Sigmoid colon (tissue), 7 donors: Measurements from ENCODE around the gene RNU4-1. TPM values are rescaled to one million over a fixed set of nuclear protein-coding genes. Genes with fewer than 3 reads are reported as not detected.
"Not testable (repeated sequence)": the region's sequence is repeated elsewhere in the genome, so short reads cannot be mapped to it uniquely, and the experiment has no call there.

Experiments used
- DNase-seq: peaks from one replicate; pipeline ENCODE4 v3.0.0-alpha.2; 2019
- H3K27ac ChIP-seq, 4 donors: fragments of 200-600 bp; sonication (generic); one replicate each; pipeline ENCODE4 v1.5.1; 2016 to 2019; ENCODE audit warnings: mild to moderate bottlenecking in 1 of 4
- H3K27me3 ChIP-seq, 3 donors: fragments of 200-600 bp; sonication (generic); one replicate each; pipeline ENCODE4 v1.5.1; 2019; ENCODE audit warnings: mild to moderate bottlenecking in 1 of 3
- H3K36me3 ChIP-seq, 4 donors: fragments of 200-600 bp; sonication (generic); one replicate each; pipeline ENCODE4 v1.5.1; 2016 to 2019
- H3K4me1 ChIP-seq, 4 donors: fragments of 200-600 bp; sonication (generic); one replicate each; pipeline ENCODE4 v1.5.1; 2017 to 2019
- H3K4me3 ChIP-seq, 4 donors: fragments of 200-600 bp; sonication (generic); one replicate each; pipeline ENCODE4 v1.5.1; 2017 to 2019; ENCODE audit warnings: mild to moderate bottlenecking in 2 of 4, moderate library complexity in 1 of 4
- H3K9me3 ChIP-seq, 4 donors: fragments of 200-600 bp in 3 of 4; sonication (generic) in 3 of 4; one replicate each; pipeline versions ENCODE4 v1.5.1 to v1.6.1; 2013 to 2019
- CTCF ChIP-seq, 4 experiments: fragments of 450-650 bp in 3 of 4; fragments of 200-600 bp in 1 of 4; IDR thresholded peaks; one replicate each; pipeline ENCODE4 v1.5.1; 2016 to 2019; ENCODE audit warnings: antibody characterized with exemption in 4 of 4, mild to moderate bottlenecking in 3 of 4, moderate library complexity in 2 of 4
- EP300 ChIP-seq, 4 donors: sonication (generic); formaldehyde crosslinking; IDR thresholded peaks; one replicate each; pipeline ENCODE4 v1.6.1; 2017; ENCODE audit warnings: antibody characterized with exemption in 4 of 4
- POLR2A ChIP-seq, 2 donors: fragments of 450-650 bp; IDR thresholded peaks; one replicate each; pipeline ENCODE4 v1.6.1; 2016; ENCODE audit warnings: antibody characterized with exemption in 2 of 2, mild to moderate bottlenecking in 2 of 2, moderate library complexity in 2 of 2
- POLR2AphosphoS5 ChIP-seq, 4 donors: sonication (generic); formaldehyde crosslinking; IDR thresholded peaks; one replicate each; pipeline ENCODE4 v1.6.1; 2017; ENCODE audit warnings: antibody characterized with exemption in 4 of 4
- WGBS, 2 donors: extraction: QIAGEN DNeasy Blood & Tissue Kit; methylation state at CpG; one replicate each; pipeline ENCODE4 v1.1.7; 2013; 5-methylcytosine and 5-hydroxymethylcytosine counted together
- intact Hi-C: fragments of 100-400 bp; cut with DNase I; formaldehyde crosslinking; loops from one replicate; pipeline ENCODE4 v1.15.1; 2023
- polyA plus RNA-seq, 3 donors: library from polyadenylated mRNA; stranded (reverse); fragments of 200-250 nt; gene quantifications; one replicate each; pipeline ENCODE4 v1.2.3, GENCODE V29; 2013
- total RNA-seq, 4 donors: library from RNA; depleted of rRNA; stranded (reverse); fragments of >200 nt; gene quantifications; one replicate each; pipeline ENCODE4 v1.1.0, GENCODE V29; 2016
- donor health status: healthy with polysubstance abuse.
- donor health status: Bipolar disorder and iron deficiency.
- donor health status: healthy.

The RNU4-1 gene
- total and polyA plus RNA-seq, 7 donors: under 0.01 TPM; not detected in 4

- TF ChIP-seq CTCF (IDR thresholded peaks at IDR 0.05): no peak
- no peak for TF ChIP-seq EP300 (IDR thresholded peaks at IDR 0.05)
- no peak for TF ChIP-seq POLR2A (IDR thresholded peaks at IDR 0.05)
- 76 to 87% methylated on average over 12 of the region's 12 CpGs for WGBS, 2 donors
- Histone ChIP-seq H3K27ac (peak overlapping the region; percentile 71 to 96 (median 87)), H3K9me3 (no peaks in the 10 kb centered on the region), H3K27me3 (no peaks in the 10 kb centered on the region), H3K4me3 (no peak overlapping the region), H3K4me1 (peaks cover 0 to 97% (median 82%) of the 10 kb centered on the region in 4 donors), H3K36me3 (peaks cover 0 to 15% (median 0%) of the 10 kb centered on the region in 4 donors)
- intact Hi-C loops: no loop called here
- DNase-seq: no peak
Observed at GRCh38 chr12:120252071-120252906, 40.7 kb downstream of the RNU4-1 start.

GRCh38 chr12:120251364-120252070, 41.5 kb downstream of the RNU4-1 start:
- H3K27me3 ChIP-seq, H3K4me3 ChIP-seq, H3K9me3 ChIP-seq, DNase-seq, intact Hi-C loops: not testable (repeated sequence)
- Histone ChIP-seq H3K27ac (peak overlapping the region; percentile 70 to 96 (median 82)), H3K4me1 (peaks cover 0 to 97% (median 82%) of the 10 kb centered on the region in 4 donors), H3K36me3 (peaks cover 0 to 15% (median 0%) of the 10 kb centered on the region in 4 donors)
- 90 to 92% methylated on average over 12 of the region's 12 CpGs for WGBS, 2 donors

- H3K9me3 ChIP-seq: no peaks in the 10 kb centered on the region
- H3K36me3 ChIP-seq: peaks cover 0 to 6% (median 0%) of the 10 kb centered on the region in 4 donors
- WGBS, 2 donors: 54 to 77% methylated on average over 8 of the region's 8 CpGs
- intact Hi-C loops: no loop called here
- H3K27ac ChIP-seq: peak overlapping the region; percentile 70 to 96 (median 82)
- no peaks in the 10 kb centered on the region for H3K27me3 ChIP-seq
- TF ChIP-seq POLR2AphosphoS5 (IDR thresholded peaks at IDR 0.05) (peak in 2 of 4 donors; percentile 27 to 59), EP300 (IDR thresholded peaks at IDR 0.05) (no peak), POLR2A (IDR thresholded peaks at IDR 0.05) (no peak), CTCF (IDR thresholded peaks at IDR 0.05) (no peak)
- H3K4me1 ChIP-seq: peaks cover 0 to 97% (median 76%) of the 10 kb centered on the region in 4 donors
- peak; percentile 91 for DNase-seq
- peak overlapping the region in 1 of 4 donors; percentile 2 for H3K4me3 ChIP-seq
Observed at GRCh38 chr12:120249875-120250795, 42.9 kb downstream of the RNU4-1 start.

- Histone ChIP-seq H3K9me3 (no peaks in the 10 kb centered on the region), H3K4me1 (peaks cover 0 to 95% (median 78%) of the 10 kb centered on the region in 4 donors)
Observed at GRCh38 chr12:120249266-120249874, 43.7 kb downstream of the RNU4-1 start.

More at GRCh38 chr12:120249266-120249874, 43.7 kb downstream of the RNU4-1 start:
- peak overlapping the region in 2 of 4 donors; percentile 2 to 13 for H3K4me3 ChIP-seq
- no peaks in the 10 kb centered on the region for H3K27me3 ChIP-seq
- intact Hi-C loops: no loop called here
- no peak for DNase-seq
- no peaks in the 10 kb centered on the region for H3K36me3 ChIP-seq
- no peak for TF ChIP-seq EP300 (IDR thresholded peaks at IDR 0.05)
- no peak for TF ChIP-seq POLR2AphosphoS5 (IDR thresholded peaks at IDR 0.05)
- no peak for TF ChIP-seq POLR2A (IDR thresholded peaks at IDR 0.05)
- no peak for TF ChIP-seq CTCF (IDR thresholded peaks at IDR 0.05)
- H3K27ac ChIP-seq: peak overlapping the region; percentile 70 to 96 (median 82)
- WGBS, 2 donors: 69 to 85% methylated on average over 4 of the region's 4 CpGs
